HG03135 (cell line): Measurements from ENCODE around the gene NDUFA3.

Experiments
- ATAC-seq: cut with Tn5 transposase; IDR thresholded peaks from one replicate; pipeline ENCODE4 v1.9.1; 2021; ENCODE audit warnings: mild to moderate bottlenecking, moderate library complexity; ENCODE audit not compliant: unreplicated experiment

NDUFA3 gene

DNA sequence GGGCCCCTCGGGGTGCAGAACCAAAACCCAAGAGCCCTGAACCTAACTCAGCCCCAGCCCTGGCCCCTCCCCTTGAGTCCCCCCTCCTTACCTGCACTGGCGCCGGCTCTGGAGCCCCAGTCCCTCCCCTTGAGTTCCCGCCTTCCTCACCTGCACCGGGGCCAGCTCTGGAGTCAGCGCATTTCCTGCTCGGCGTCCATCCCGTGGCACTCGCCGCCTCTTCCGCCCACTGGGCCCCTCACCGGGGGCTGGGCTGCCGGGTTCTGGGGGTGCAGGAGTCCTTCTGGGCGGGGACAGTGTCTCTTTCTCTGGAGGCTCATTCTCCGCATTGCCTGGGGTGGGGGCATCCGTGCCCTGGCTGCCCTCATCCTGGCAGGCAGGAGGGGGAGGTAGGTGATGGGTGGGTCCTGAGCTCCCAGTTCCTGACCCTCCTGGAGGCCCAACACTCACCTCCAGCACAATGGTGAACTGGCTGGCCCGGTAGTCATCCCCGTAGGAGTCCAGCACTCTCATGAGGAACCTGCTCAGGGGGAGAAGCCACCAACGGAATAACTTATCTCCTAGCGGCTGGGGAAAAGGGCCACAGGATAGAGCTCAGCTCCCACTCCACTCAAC lies 5.3 kb downstream of the NDUFA3 start:
- no peak for ATAC-seq

DNA sequence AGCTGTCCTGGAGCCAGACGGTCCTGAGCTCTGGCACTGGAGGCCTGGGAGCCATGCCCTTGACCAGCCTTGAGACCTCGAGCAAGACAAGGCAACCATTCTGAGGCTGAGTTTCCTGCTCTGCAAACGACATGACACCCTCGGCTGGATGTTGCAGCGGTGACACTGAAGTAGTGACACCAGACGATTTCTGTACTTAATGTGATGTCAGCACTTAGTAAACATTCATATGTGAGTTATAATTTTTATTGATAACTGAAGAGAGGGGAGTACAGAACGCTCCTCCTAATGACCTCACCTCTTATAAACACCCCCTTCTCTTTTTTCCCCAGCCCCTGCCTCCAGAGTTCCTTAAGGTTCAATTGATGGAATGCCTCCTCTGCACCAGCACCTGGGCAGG lies 5.8 kb downstream of the NDUFA3 start:
- ATAC-seq = no peak

GRCh38 chr19:54109651-54110050 lies 7.0 kb downstream of the NDUFA3 start:
- ATAC-seq = no peak

DNA sequence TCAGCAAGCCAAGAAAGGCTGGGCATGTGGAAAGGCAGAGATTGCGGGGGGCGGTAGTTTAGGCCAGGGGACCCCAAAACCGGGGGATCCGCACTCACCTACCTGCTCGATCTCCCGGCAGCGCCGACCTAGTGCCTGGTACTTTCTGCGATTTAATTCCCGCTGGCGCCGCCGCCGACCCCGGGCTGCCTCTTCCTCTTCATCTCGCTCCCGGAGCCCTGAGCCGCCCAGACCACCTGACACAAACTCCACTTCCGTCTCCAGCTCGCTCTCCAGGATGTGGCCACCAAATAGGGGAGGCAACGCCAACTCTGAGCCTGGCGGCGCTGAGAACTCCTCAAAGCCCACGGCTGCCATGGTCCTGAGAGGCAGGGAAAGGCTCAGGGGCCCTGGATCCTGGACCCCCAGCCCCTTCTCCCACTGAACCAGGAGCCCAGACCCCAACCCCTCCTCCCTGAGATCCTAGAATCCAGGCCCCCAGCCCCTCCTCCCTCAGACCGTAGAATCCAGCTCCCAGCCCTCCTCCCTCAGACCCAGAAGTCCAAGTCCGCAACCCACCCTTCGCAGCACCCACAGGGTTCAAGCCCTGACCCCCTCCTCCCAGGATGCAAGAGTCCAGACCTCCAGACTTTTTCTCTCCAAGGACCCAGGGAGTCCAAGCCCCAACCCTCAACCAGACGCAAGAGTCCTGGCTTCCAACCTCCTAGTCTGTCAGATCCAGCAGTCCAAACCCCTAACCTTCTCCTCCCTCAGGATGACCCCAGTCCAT lies 11.9 kb downstream of the NDUFA3 start:
- ATAC-seq = no peak

- peak; percentile 81 for ATAC-seq
These were observed 12.7 kb downstream of the NDUFA3 start, which contains the start of the genes PRPF31 and TFPT for GRCh38 chr19:54115109-54116063. Gene PRPF31 (plus strand): TSS chr19:54115754. CDS start chr19:54118279, 2,525 bp downstream. Gene TFPT (minus strand): TSS chr19:54115657. CDS start chr19:54115269, 388 bp downstream.

DNA sequence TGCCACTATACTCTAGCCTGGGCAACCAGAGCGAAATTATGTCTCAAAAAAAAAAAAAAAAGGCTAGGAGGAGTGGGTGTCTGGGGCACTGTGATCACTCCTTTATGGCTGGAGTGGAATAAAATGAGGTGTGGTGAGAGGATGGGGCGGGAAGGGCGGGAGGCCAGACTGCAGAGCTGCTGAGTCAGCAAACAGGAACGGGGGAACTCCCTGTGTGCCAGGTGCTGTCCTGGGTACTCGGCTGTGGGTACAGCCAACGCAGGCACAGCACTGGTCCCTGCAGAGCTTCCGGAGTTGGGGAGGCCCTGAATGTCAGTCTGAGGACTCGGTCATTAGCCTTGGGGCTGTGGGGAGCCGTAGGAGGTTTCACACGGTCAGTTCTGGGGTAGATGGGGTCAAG lies 18.6 kb downstream of the NDUFA3 start:
- ATAC-seq = no peak

DNA sequence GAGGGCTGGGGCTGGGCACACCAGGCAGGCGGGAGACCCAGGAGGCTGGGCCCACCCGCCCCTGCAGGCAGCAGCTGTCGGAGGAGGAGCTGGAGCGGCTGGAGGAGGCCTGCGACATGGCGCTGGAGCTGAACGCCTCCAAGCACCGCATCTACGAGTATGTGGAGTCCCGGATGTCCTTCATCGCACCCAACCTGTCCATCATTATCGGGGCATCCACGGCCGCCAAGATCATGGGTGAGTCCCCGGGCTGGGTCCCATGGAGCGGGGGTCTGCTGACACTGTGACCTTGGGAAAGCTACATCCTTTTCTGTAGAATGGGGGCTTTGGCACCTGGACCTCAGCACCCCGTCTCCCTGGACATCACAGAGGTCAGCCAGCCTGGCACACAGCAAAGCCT lies 21.0 kb downstream of the NDUFA3 start:
- no peak for ATAC-seq

GRCh38 chr19:54124393-54124792 lies 21.7 kb downstream of the NDUFA3 start:
- no peak for ATAC-seq

DNA sequence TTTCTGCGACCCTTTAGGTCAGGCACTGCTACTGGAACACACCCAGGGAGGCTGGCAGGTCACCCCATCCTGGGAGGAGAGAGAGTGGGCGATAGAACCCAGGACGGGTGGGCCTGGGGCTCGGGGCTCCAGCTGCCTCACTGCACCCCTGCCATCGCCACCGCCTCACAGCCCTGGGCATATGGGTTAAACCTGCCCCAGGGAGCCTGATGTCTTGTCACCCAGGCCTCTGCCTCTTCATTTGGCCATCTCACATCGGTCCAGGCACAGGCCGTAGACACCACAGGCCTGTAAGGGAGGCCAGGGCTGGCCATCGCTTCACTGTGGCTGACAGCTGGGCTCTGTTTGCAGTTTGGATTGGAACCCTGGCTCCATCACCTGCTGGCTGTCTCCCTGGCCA lies 23.1 kb downstream of the NDUFA3 start:
- ATAC-seq = no peak

- ATAC-seq = no peak
These were observed 25.2 kb downstream of the NDUFA3 start for GRCh38 chr19:54127688-54128440.

GRCh38 chr19:54128441-54128725 lies 25.7 kb downstream of the NDUFA3 start:
- ATAC-seq = no peak

GRCh38 chr19:54128796-54129616 lies 26.4 kb downstream of the NDUFA3 start:
- no peak for ATAC-seq

- ATAC-seq = no peak
These were observed 27.0 kb downstream of the NDUFA3 start for GRCh38 chr19:54129617-54129996.

DNA sequence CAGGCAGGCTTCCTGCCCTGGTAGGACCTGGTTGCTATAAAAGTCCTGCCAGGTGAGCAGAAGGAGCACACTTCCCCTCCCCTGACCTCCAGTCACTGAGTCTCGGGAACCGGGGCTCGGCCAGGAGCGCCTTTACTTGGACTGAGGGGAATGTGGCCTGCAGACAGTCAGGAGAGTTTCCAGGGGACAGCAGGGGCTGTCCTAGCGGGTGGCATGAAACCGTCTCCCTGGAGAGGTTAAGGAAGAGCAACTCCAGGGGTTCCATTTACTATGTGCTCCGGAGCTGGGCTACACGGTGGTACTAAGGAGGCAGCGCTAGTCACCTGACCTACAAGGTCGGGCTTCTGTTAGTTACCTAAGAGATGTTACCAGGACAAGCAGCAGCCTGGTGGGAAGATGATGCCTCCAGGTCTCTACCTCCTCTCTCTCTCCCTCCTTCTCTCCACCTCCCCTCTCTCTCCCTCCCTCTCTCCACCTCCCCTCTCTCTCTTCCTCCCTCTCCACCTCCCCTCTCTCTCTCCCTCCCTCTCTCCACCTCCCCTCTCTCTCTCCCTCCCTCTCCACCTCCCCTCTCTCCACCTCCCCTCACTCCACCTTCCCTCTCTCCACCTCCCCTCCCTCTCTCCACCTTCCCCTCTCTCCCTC lies 30.8 kb downstream of the NDUFA3 start:
- no peak for ATAC-seq

DNA sequence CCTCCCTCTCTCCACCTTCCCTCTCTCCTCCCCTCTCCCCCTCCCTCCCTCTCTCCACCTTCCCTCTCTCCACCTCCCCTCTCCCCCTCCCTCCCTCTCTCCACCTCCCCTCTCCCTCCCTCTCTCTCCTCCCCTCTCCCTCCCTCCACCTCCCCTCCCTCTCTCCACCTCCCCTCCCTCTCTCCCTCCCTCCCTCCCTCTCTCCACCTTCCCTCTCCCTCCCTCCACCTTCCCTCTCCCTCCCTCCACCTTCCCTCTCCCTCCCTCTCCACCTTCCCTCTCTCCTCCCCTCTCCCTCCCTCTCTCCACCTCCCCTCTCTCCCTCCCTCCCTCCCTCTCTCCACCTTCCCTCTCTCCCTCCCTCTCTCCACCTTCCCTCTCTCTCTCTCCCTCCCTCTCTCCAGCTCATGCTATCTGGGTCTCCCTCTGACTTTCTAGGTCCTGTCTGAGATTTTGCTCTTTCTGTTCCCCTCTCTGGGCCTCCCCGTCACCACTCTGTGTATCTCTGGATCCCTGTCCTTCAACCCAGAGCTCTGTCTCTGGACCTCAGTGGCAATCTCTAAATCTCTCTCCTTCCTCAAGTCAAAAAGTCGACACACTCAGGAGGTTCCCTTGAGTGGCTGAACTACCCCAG lies 31.4 kb downstream of the NDUFA3 start:
- ATAC-seq = no peak

DNA sequence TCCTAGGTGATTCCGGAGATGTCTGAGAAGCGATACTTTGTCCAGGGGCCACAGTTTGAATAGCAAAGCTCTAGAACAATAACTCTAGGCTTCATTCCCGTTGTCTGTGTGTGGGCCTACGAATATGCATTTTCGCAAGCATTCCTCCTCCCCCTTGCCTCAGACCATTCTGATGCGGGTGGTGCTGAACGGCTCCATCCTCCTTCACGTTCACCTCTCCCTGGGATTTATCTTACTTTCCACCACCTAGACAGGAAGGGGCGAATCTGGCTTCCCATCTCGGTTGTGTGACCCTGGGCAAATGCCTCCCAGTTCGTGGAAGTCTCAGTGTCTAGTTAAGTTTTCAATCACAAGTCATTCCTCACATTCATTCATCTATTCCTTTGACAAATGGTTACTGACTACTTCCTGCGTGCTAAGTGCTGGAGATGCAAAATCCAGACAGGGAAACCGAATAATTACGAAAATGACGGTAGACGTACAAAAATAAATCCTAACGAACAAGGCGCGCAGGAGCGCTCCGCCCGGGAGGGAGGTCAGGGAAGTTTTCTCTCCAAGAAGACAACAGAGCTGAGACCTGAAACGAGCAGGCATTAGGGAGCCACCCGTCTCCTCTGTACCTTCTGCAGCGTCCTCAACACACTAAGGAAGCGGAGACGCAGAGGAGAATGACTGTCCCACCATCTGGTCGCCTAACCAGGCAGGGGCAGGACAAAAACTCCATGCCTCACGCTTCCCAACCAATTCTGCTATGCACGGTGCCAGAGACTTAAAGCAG lies 33.6 kb downstream of the NDUFA3 start:
- ATAC-seq = no peak

- peak; percentile 79 for ATAC-seq
These were observed 34.4 kb downstream of the NDUFA3 start for GRCh38 chr19:54136864-54137698.
